Heart left ventricle (tissue), 13 donors: ENCODE data around the gene GAS1.

ENCODE experiments used
- POLR2A ChIP-seq, 2 donors: fragments of 450-650 bp; IDR thresholded peaks; one replicate each; pipeline ENCODE4 v1.6.1; 2017; ENCODE audit warnings: antibody characterized with exemption in 2 of 2, mild to moderate bottlenecking in 2 of 2, moderate library complexity in 2 of 2
- TF ChIP-seq, protein P1 (sequence below), 12 donors: fragments of 200-600 bp; sonication (generic) in 4 of 12; IDR thresholded peaks; one replicate each; pipeline versions ENCODE4 v1.5.0 to v1.8.0; 2018 to 2022; ENCODE audit warnings: antibody characterized with exemption in 12 of 12, mild to moderate bottlenecking in 5 of 12
- donor health status: ischemic (EF 13 %, LVEDD 7.1; RV severe dilation, severe dysfunction).
- donor health status: DM: no; HTN: yes; CAD: no.
- donor health status: DM: no; HTN: no; CAD: no.
- donor health status: ischemic (EF 25% LVEDD 6.9; RV normal size, moderate dysfunction).
- donor health status: ischemic (EF 25% LVEDD 5.7; RV mildly dilated, moderate dysfunction).
- donor health status: ischemic (EF 35%, LVEDD 5.7; RV mildly dilated, moderate dysfunction).
- donor health status: nonischemic (EF 11% LVEDD 7.7; RV severe dilation, severe dysfunction).
- donor health status: DM: yes; HTN: yes; CAD: no.
- donor health status: PGD.
- donor health status: ischemic (EF 29% LVEDD 5.4; RV normal size, mild dysfunction).
- donor health status: nonischemic (EF 23%, LVEDD 6.1; RV moderate dilation, normal function).

GRCh38 chr9:86946201-86947145, 833 bp downstream of the GAS1 start:
- TF ChIP-seq, protein P1, sequence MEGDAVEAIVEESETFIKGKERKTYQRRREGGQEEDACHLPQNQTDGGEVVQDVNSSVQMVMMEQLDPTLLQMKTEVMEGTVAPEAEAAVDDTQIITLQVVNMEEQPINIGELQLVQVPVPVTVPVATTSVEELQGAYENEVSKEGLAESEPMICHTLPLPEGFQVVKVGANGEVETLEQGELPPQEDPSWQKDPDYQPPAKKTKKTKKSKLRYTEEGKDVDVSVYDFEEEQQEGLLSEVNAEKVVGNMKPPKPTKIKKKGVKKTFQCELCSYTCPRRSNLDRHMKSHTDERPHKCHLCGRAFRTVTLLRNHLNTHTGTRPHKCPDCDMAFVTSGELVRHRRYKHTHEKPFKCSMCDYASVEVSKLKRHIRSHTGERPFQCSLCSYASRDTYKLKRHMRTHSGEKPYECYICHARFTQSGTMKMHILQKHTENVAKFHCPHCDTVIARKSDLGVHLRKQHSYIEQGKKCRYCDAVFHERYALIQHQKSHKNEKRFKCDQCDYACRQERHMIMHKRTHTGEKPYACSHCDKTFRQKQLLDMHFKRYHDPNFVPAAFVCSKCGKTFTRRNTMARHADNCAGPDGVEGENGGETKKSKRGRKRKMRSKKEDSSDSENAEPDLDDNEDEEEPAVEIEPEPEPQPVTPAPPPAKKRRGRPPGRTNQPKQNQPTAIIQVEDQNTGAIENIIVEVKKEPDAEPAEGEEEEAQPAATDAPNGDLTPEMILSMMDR (IDR thresholded peaks at IDR 0.05), result no peak
- peak in 1 of 2 donors; percentile 25 for TF ChIP-seq POLR2A (IDR thresholded peaks at IDR 0.05)
